Ascending aorta (tissue), 2 donors: ENCODE data around the gene HOXC11. TPM values are rescaled to one million over a fixed set of nuclear protein-coding genes. Genes with fewer than 3 reads are reported as not detected.

ENCODE experiments used
- DNase-seq, 2 donors: peaks; one replicate each; pipeline ENCODE4 v3.0.0-alpha.2; 2019; ENCODE audit warnings: low spot score in 2 of 2
- H3K27ac ChIP-seq, 2 donors: fragments of 200-600 bp; sonication (generic); one replicate each; pipeline ENCODE4 v1.5.1; 2016 to 2017; ENCODE audit warnings: mild to moderate bottlenecking in 1 of 2
- H3K27me3 ChIP-seq: fragments of 200-600 bp; sonication (generic); one replicate; pipeline ENCODE4 v1.5.1; 2017
- H3K36me3 ChIP-seq, 2 donors: fragments of 200-600 bp; sonication (generic); one replicate each; pipeline ENCODE4 v1.5.1; 2016
- H3K4me1 ChIP-seq, 2 donors: fragments of 200-600 bp; sonication (generic); one replicate each; pipeline ENCODE4 v1.5.1; 2016 to 2017; ENCODE audit warnings: mild to moderate bottlenecking in 1 of 2
- H3K4me3 ChIP-seq, 2 donors: fragments of 200-600 bp; sonication (generic); one replicate each; pipeline ENCODE4 v1.5.1; 2016 to 2017; ENCODE audit warnings: mild to moderate bottlenecking in 1 of 2
- H3K9me3 ChIP-seq, 2 donors: fragments of 200-600 bp; sonication (generic); one replicate each; pipeline ENCODE4 v1.5.1; 2016
- CTCF ChIP-seq, 3 experiments: fragments of 200-600 bp in 2 of 3; fragments of 450-650 bp in 1 of 3; sonication (generic) in 2 of 3; IDR thresholded peaks; one replicate each; pipeline ENCODE4 v1.5.1; 2016 to 2019; ENCODE audit warnings: antibody characterized with exemption in 3 of 3, mild to moderate bottlenecking in 1 of 3, moderate library complexity in 1 of 3
- intact Hi-C: fragments of 100-400 bp; cut with DNase I; formaldehyde crosslinking; loops from one replicate; pipeline ENCODE4 v1.15.1; 2023
- total RNA-seq: library from RNA; depleted of rRNA; stranded (reverse); fragments of >200 nt; gene quantifications from one replicate; pipeline ENCODE4 v1.1.0, GENCODE V29; 2016

Gene HOXC11
- total RNA-seq, 1 donor from 2014 or later, result 0.32 TPM

GRCh38 chr12:53948650-53949593 is 24.0 kb upstream of the HOXC11 start:
- no peak overlapping the region for H3K27ac ChIP-seq
- H3K4me1 ChIP-seq, result peaks cover 3 to 5% of the 10 kb centered on the region in 2 donors
- intact Hi-C loops, result no loop called here
- no peaks in the 10 kb centered on the region for H3K36me3 ChIP-seq
- no peak for TF ChIP-seq CTCF (IDR thresholded peaks at IDR 0.05)
- DNase-seq, result no peak
- peaks cover 50% of the 10 kb centered on the region for H3K27me3 ChIP-seq
- no peaks in the 10 kb centered on the region for H3K9me3 ChIP-seq
- H3K4me3 ChIP-seq, result no peak overlapping the region

GRCh38 chr12:53949631-53950436 is 23.1 kb upstream of the HOXC11 start:
- Histone ChIP-seq H3K27me3 (peaks cover 50% of the 10 kb centered on the region), H3K36me3 (no peaks in the 10 kb centered on the region), H3K4me3 (no peak overlapping the region), H3K27ac (no peak overlapping the region), H3K4me1 (peaks cover 3 to 5% of the 10 kb centered on the region in 2 donors), H3K9me3 (no peaks in the 10 kb centered on the region)
- no peak for TF ChIP-seq CTCF (IDR thresholded peaks at IDR 0.05)
- no peak for DNase-seq
- intact Hi-C loops, result no loop called here

GRCh38 chr12:53950437-53950773 is 22.5 kb upstream of the HOXC11 start:
- H3K36me3 ChIP-seq, result no peaks in the 10 kb centered on the region
- TF ChIP-seq CTCF (IDR thresholded peaks at IDR 0.05), result no peak
- H3K4me3 ChIP-seq, result no peak overlapping the region
- no peaks in the 10 kb centered on the region for H3K9me3 ChIP-seq
- intact Hi-C loops, result no loop called here
- no peak for DNase-seq
- peaks cover 3 to 5% of the 10 kb centered on the region in 2 donors for H3K4me1 ChIP-seq
- no peak overlapping the region for H3K27ac ChIP-seq
- peaks cover 52% of the 10 kb centered on the region for H3K27me3 ChIP-seq

GRCh38 chr12:53950789-53951576 is 21.9 kb upstream of the HOXC11 start:
- Histone ChIP-seq H3K36me3 (no peaks in the 10 kb centered on the region), H3K9me3 (no peaks in the 10 kb centered on the region), H3K27me3 (peaks cover 57% of the 10 kb centered on the region), H3K4me3 (no peak overlapping the region), H3K4me1 (peaks cover 3 to 5% of the 10 kb centered on the region in 2 donors), H3K27ac (no peak overlapping the region)
- no peak for TF ChIP-seq CTCF (IDR thresholded peaks at IDR 0.05)
- intact Hi-C loops, result no loop called here
- DNase-seq, result no peak

GRCh38 chr12:53951577-53952334 is 21.2 kb upstream of the HOXC11 start:
- H3K9me3 ChIP-seq, result no peaks in the 10 kb centered on the region
- H3K27ac ChIP-seq, result no peak overlapping the region
- DNase-seq, result no peak
- peaks cover 65% of the 10 kb centered on the region for H3K27me3 ChIP-seq
- H3K36me3 ChIP-seq, result no peaks in the 10 kb centered on the region
- peaks cover 3 to 5% of the 10 kb centered on the region in 2 donors for H3K4me1 ChIP-seq
- TF ChIP-seq CTCF (IDR thresholded peaks at IDR 0.05), result no peak
- H3K4me3 ChIP-seq, result no peak overlapping the region
- intact Hi-C loops, result no loop called here
